Colonic mucosa (tissue), 4 donors: Measurements from ENCODE around the gene ROR1. TPM values are rescaled to one million over a fixed set of nuclear protein-coding genes. Genes with fewer than 3 reads are reported as not detected.

Experiments
- DNase-seq: peaks from one replicate; pipeline ENCODE4 v3.0.0-alpha.2; 2020
- H3K27ac ChIP-seq: fragments of 200-600 bp; one replicate; pipeline ENCODE4 v1.8.0; 2021
- H3K27me3 ChIP-seq: fragments of 200-600 bp; one replicate; pipeline ENCODE4 v1.8.0; 2021
- H3K36me3 ChIP-seq: fragments of 200-600 bp; one replicate; pipeline ENCODE4 v1.8.0; 2021
- H3K4me1 ChIP-seq: fragments of 200-600 bp; one replicate; pipeline ENCODE4 v1.8.0; 2021; ENCODE audit warnings: mild to moderate bottlenecking
- H3K4me3 ChIP-seq: fragments of 200-600 bp; one replicate; pipeline ENCODE4 v1.8.0; 2021
- H3K9ac ChIP-seq, 2 donors: one replicate each; pipeline ENCODE4 v1.7.0; 2013; ENCODE audit warnings: control low read depth in 2 of 2, low read depth in 2 of 2, low read length in 2 of 2
- H3K9me3 ChIP-seq: fragments of 200-600 bp; one replicate; pipeline ENCODE4 v1.8.0; 2021
- intact Hi-C: fragments of 100-400 bp; cut with DNase I; formaldehyde crosslinking; loops from one replicate; pipeline ENCODE4 v1.14.1; 2022
- total RNA-seq, 2 donors: library from RNA; stranded (reverse); fragmentation: NEBNext Ultra II Directional in 1 of 2; extraction: Animal tissue kit (Norgen Biotek cat#: 25700) in 1 of 2; gene quantifications; one replicate each; pipeline ENCODE4 v1.2.1, GENCODE V29; 2021
- TF ChIP-seq, protein P1 (sequence below): fragments of 200-600 bp; IDR thresholded peaks from one replicate; pipeline ENCODE4 v1.8.0; 2022; ENCODE audit warnings: antibody characterized with exemption, mild to moderate bottlenecking
- donor health status: healthy.
- donor health status: DM: no; HTN: no; CAD: no.
- donor health status: DM: no; HTN: no; CAD: no.

The ROR1 gene
- total RNA-seq, 2 donors from 2014 or later, result 5.1 to 6.8 TPM

DNA sequence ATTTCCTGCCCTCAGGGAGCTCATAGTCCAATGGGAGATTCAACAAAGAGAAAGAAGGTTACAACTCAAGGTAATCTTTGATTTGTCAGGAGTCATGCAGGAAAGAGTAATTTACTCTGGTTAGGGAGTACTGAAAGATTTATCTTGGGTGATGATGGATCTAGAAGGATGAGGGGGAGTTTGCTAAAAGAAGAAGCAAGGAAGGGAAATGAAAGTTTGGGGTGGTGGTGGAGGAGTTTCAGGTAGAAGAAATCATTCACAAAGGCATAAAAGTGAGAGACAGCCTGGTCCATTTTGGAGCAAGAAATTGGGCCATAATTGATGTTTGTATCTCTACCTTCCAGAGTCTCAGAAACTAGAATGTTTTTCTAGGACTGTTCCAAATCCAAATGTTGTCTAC is 116.7 kb downstream of the ROR1 start:
- no peak overlapping the region for H3K9ac ChIP-seq
- TF ChIP-seq, protein P1, sequence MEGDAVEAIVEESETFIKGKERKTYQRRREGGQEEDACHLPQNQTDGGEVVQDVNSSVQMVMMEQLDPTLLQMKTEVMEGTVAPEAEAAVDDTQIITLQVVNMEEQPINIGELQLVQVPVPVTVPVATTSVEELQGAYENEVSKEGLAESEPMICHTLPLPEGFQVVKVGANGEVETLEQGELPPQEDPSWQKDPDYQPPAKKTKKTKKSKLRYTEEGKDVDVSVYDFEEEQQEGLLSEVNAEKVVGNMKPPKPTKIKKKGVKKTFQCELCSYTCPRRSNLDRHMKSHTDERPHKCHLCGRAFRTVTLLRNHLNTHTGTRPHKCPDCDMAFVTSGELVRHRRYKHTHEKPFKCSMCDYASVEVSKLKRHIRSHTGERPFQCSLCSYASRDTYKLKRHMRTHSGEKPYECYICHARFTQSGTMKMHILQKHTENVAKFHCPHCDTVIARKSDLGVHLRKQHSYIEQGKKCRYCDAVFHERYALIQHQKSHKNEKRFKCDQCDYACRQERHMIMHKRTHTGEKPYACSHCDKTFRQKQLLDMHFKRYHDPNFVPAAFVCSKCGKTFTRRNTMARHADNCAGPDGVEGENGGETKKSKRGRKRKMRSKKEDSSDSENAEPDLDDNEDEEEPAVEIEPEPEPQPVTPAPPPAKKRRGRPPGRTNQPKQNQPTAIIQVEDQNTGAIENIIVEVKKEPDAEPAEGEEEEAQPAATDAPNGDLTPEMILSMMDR, result no peak
- H3K27me3 ChIP-seq, result no peaks in the 10 kb centered on the region
- DNase-seq, result no peak
- H3K9me3 ChIP-seq, result no peaks in the 10 kb centered on the region
- H3K27ac ChIP-seq, result no peak overlapping the region
- H3K4me3 ChIP-seq, result no peak overlapping the region
- intact Hi-C loops, result no loop called here
- no peaks in the 10 kb centered on the region for H3K36me3 ChIP-seq
- H3K4me1 ChIP-seq, result no peaks in the 10 kb centered on the region

DNA sequence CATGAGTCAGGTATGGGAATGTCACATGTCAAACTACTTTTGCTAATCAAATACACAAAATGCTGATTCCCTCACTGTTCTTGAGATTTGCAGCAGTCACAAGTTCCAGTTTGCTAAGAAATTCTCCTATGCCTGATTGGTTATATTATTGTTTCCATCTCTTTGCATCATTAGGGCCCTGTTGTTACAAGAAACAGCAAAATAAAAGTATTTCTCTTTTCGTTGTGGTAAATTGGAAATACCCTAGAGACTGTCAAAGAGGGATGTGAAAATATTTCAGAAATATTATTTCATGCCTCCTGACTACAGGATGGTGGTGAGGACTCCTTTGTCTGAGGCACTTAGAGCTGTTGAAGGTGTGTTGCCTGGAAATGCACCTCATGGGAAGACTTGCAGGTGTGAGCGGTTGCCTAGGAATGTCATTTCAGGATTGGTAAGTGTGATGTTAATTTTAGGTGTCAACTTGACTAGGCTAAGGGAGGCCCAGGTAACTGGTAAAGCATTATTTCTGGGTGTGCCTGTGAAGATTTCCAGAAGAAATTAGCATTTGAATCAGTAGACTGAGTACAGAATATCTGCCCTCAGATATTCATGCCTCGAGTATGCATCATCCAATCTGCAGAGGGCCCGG is 117.4 kb downstream of the ROR1 start:
- Histone ChIP-seq H3K9me3 (no peaks in the 10 kb centered on the region), H3K9ac (no peak overlapping the region), H3K36me3 (no peaks in the 10 kb centered on the region), H3K4me3 (no peak overlapping the region), H3K4me1 (no peaks in the 10 kb centered on the region), H3K27ac (no peak overlapping the region), H3K27me3 (no peaks in the 10 kb centered on the region)
- DNase-seq, result no peak
- TF ChIP-seq, protein P1, result no peak
- intact Hi-C loops, result no loop called here

DNA sequence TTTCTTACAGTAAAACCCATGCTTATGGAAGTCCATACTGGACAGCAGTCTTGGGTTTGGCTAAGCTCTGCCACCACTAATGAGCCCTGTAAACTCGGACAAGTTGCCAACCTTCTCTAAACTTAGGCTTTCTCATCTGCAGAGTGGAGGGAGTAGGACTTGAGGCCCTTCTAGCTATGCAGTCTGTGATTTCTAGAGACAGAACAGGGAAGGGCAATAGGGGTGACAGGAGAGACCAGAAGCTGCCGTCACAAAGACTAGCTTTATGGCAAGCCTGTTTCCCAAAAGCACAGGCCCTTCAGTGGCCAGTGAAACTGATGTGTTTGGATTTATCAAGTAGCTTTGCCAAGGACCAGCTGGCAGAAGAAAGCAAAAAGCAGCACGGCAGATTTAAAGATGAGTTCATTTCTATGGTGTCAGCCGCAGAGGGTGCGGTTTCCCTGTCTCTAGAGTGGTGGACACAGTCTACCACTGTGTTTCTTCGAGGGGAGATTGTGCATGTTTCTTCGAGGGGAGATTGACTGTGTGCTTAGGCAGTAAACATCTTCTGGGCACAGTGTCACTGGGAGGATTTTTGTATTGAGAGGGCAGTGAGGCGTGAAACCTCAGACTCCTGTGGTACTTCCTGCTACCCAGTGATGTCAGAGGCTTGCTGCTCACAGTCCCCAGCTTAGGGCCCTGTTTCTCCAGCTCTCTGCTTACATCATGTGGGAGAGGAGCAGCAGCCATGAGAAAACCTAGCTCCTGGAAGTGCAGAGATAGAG is 119.0 kb downstream of the ROR1 start:
- H3K36me3 ChIP-seq, result no peaks in the 10 kb centered on the region
- no peak overlapping the region for H3K4me3 ChIP-seq
- no peaks in the 10 kb centered on the region for H3K27me3 ChIP-seq
- H3K27ac ChIP-seq, result peak overlapping the region; percentile 5
- intact Hi-C loops, result no loop called here
- no peak for DNase-seq
- H3K4me1 ChIP-seq, result no peaks in the 10 kb centered on the region
- no peak overlapping the region for H3K9ac ChIP-seq
- no peaks in the 10 kb centered on the region for H3K9me3 ChIP-seq
- TF ChIP-seq, protein P1, result no peak

DNA sequence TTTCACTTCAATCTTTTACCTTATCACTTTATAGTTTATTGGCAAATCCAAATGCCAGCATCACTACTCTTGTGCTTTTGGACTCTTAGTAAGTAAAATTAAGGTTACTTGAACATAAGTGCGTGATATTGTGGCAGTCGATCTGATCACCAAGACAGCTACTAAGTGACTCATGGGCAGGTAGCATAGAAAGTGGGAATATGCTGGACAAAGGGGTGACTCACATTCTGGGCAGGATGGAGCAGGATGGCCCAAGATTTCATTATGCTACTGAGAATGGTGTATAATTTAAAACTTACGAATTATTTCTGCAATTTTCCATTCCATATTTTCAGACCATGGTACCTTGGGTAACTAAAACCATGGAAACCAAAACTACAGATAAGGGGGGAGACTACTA is 120.2 kb downstream of the ROR1 start:
- intact Hi-C loops, result no loop called here
- no peak for DNase-seq
- no peaks in the 10 kb centered on the region for H3K9me3 ChIP-seq
- no peaks in the 10 kb centered on the region for H3K27me3 ChIP-seq
- H3K27ac ChIP-seq, result no peak overlapping the region
- no peaks in the 10 kb centered on the region for H3K4me1 ChIP-seq
- TF ChIP-seq, protein P1, result no peak
- no peak overlapping the region for H3K9ac ChIP-seq
- no peaks in the 10 kb centered on the region for H3K36me3 ChIP-seq
- no peak overlapping the region for H3K4me3 ChIP-seq

DNA sequence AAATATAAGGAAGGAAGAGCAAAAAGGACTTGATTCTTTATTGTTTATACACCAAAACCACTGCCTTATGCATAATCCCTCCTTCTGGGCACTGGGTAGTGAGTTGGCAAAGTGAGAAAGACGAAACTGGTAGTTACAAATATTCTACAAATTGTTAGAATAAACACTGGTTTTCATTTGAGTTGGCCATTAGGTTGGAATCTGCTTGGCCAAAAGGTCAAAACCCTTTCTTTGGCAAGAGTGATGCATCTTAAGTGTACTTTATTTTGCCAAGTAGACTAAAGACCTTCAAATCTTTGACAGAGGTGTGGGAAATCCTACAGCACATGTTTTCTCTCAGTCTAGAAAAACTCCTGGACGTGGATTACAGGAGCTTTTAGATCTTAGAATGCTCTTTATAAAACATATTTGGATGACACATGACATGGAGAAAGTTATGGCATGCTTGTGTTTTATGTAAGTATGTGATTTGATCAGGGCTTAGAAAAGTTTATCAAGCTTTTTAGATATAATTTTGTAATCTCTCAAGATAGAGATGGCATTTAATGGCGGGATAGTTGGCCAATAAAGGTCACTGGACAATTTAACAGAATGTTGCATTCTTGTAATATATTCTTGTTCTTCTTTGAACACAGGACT is 120.9 kb downstream of the ROR1 start:
- no peak overlapping the region for H3K4me3 ChIP-seq
- no peak overlapping the region for H3K9ac ChIP-seq
- no peak overlapping the region for H3K27ac ChIP-seq
- intact Hi-C loops, result no loop called here
- no peak for DNase-seq
- H3K36me3 ChIP-seq, result no peaks in the 10 kb centered on the region
- H3K27me3 ChIP-seq, result no peaks in the 10 kb centered on the region
- H3K4me1 ChIP-seq, result no peaks in the 10 kb centered on the region
- TF ChIP-seq, protein P1, result no peak
- H3K9me3 ChIP-seq, result no peaks in the 10 kb centered on the region
